Measurements from ENCODE around the gene THBS4.

DNA sequence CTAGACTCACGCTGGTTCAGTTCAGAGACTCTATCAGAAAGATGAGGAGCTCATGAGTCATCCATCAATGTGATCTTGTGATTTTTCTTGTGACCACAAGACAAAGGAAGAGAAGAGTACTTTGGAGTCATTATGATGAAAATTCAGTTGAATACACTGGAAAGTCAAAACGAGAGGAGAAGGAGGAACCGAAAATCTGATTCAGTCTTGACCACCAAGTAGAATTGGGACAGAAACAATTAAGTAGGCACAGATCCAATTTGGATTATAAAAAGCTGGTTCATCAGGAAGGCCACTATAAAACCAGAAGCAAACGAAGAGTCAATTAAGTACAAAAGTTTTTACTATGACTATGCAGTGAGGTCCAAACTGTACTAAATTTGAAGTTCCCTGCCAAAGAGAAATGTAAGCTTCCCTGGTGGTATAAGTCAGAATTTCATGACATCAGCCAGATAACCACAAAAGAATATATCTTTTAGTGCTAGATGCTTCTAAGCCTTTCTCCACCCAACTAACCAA lies 90.9 kb downstream of the THBS4 start:
- TF ChIP-seq SUZ12 (IDR thresholded peaks at IDR 0.05; ENCODE audit: extremely low read depth, insufficient read depth, insufficient read length) (no peak), ZNF274 (IDR thresholded peaks at IDR 0.05; ENCODE audit: low read depth, low read length) (no peak)

All from NT2/D1 (cell line).